ENCODE measurements around the gene MTF1. TPM values are rescaled to one million over a fixed set of nuclear protein-coding genes. Genes with fewer than 3 reads are reported as not detected.
A peak's percentile ranks its signal among the peaks of the same experiment; 100 is the strongest.

Gene MTF1
- total RNA-seq, 3 donors from 2014 or later (not counting 1 experiment from before 2014, with no cell fraction given), result 31.2 to 35.6 (median 32.7) TPM

GRCh38 chr1:37883671-37884070, 24.3 kb upstream of the MTF1 start:
- Histone ChIP-seq H3K27me3 (ENCODE audit: control insufficient read depth, insufficient read depth, low read length) (no peaks in the 10 kb centered on the region), H3K27ac (ENCODE audit: low read length) (no peak overlapping the region), H3K4me3 (ENCODE audit: low read length) (no peak overlapping the region), H3K36me3 (ENCODE audit: control insufficient read depth, insufficient read depth, low read length) (peaks cover 83% of the 10 kb centered on the region), H3K4me1 (ENCODE audit: control insufficient read depth, insufficient read depth, low read length) (no peaks in the 10 kb centered on the region), H3K9me3 (ENCODE audit: control insufficient read depth, insufficient read depth, low read length) (no peaks in the 10 kb centered on the region)
- 41% methylated on average over 5 of the region's 5 CpGs for WGBS (ENCODE audit: insufficient coverage)
- no peaks in the 10 kb centered on the region for H3K27me3 Mint-ChIP-seq (ENCODE audit: low read depth in 2 of 2)
- peaks cover 21% of the 10 kb centered on the region for H3K36me3 Mint-ChIP-seq
- H3K9me3 Mint-ChIP-seq, result no peaks in the 10 kb centered on the region
- DNase-seq, result no peak
- intact Hi-C loops (cut with micrococcal nuclease), result no loop called here
- peak overlapping the region in 1 of 2 donors; percentile 39 for H3K27ac Mint-ChIP-seq
- no peak overlapping the region for H3K4me3 Mint-ChIP-seq
- no peak for ATAC-seq
- no peaks in the 10 kb centered on the region for H3K4me1 Mint-ChIP-seq
- TF ChIP-seq CTCF (IDR thresholded peaks at IDR 0.05), result no peak

- intact Hi-C loops (cut with micrococcal nuclease), result no loop called here
- ATAC-seq, result no peak
Measured at GRCh38 chr1:37879865-37880264, 20.5 kb upstream of the MTF1 start.

GRCh38 chr1:37878071-37878470, 18.7 kb upstream of the MTF1 start:
- no peak overlapping the region for H3K4me3 Mint-ChIP-seq
- H3K27me3 Mint-ChIP-seq (ENCODE audit: low read depth in 2 of 2), result no peaks in the 10 kb centered on the region
- no peaks in the 10 kb centered on the region for H3K27me3 ChIP-seq (ENCODE audit: control insufficient read depth, insufficient read depth, low read length)
- no peak overlapping the region for H3K4me3 ChIP-seq (ENCODE audit: low read length)
- 95% methylated on average over 6 of the region's 6 CpGs for WGBS (ENCODE audit: insufficient coverage)
- peaks cover 5% of the 10 kb centered on the region for H3K36me3 Mint-ChIP-seq
- H3K4me1 Mint-ChIP-seq, result no peaks in the 10 kb centered on the region
- intact Hi-C loops (cut with micrococcal nuclease), result no loop called here
- H3K9me3 Mint-ChIP-seq, result no peaks in the 10 kb centered on the region
- no peak for ATAC-seq
- no peaks in the 10 kb centered on the region for H3K9me3 ChIP-seq (ENCODE audit: control insufficient read depth, insufficient read depth, low read length)
- TF ChIP-seq CTCF (IDR thresholded peaks at IDR 0.05), result no peak
- no peak overlapping the region for H3K27ac ChIP-seq (ENCODE audit: low read length)
- H3K36me3 ChIP-seq (ENCODE audit: control insufficient read depth, insufficient read depth, low read length), result peaks cover 72% of the 10 kb centered on the region
- H3K27ac Mint-ChIP-seq, result no peak overlapping the region
- H3K4me1 ChIP-seq (ENCODE audit: control insufficient read depth, insufficient read depth, low read length), result no peaks in the 10 kb centered on the region
- no peak for DNase-seq

More at GRCh38 chr1:37879865-37880264, 20.5 kb upstream of the MTF1 start:
- no peaks in the 10 kb centered on the region for H3K9me3 Mint-ChIP-seq
- H3K4me3 Mint-ChIP-seq, result no peak overlapping the region
- no peak overlapping the region for H3K27ac ChIP-seq (ENCODE audit: low read length)
- DNase-seq, result no peak
- H3K4me1 Mint-ChIP-seq, result no peaks in the 10 kb centered on the region
- H3K36me3 Mint-ChIP-seq, result no peaks in the 10 kb centered on the region
- H3K27ac Mint-ChIP-seq, result no peak overlapping the region
- peaks cover 72% of the 10 kb centered on the region for H3K36me3 ChIP-seq (ENCODE audit: control insufficient read depth, insufficient read depth, low read length)
- no peaks in the 10 kb centered on the region for H3K4me1 ChIP-seq (ENCODE audit: control insufficient read depth, insufficient read depth, low read length)
- H3K4me3 ChIP-seq (ENCODE audit: low read length), result no peak overlapping the region
- WGBS (ENCODE audit: insufficient coverage), result 95% methylated on average over 3 of the region's 4 CpGs
- no peaks in the 10 kb centered on the region for H3K27me3 Mint-ChIP-seq (ENCODE audit: low read depth in 2 of 2)
- H3K27me3 ChIP-seq (ENCODE audit: control insufficient read depth, insufficient read depth, low read length), result no peaks in the 10 kb centered on the region
- no peaks in the 10 kb centered on the region for H3K9me3 ChIP-seq (ENCODE audit: control insufficient read depth, insufficient read depth, low read length)
- TF ChIP-seq CTCF (IDR thresholded peaks at IDR 0.05), result no peak

- no peaks in the 10 kb centered on the region for H3K9me3 Mint-ChIP-seq
Measured at GRCh38 chr1:37875833-37876232, 16.4 kb upstream of the MTF1 start.

More at GRCh38 chr1:37875833-37876232, 16.4 kb upstream of the MTF1 start:
- Mint-ChIP-seq H3K36me3 (peaks cover 10% of the 10 kb centered on the region), H3K4me1 (no peaks in the 10 kb centered on the region), H3K4me3 (no peak overlapping the region), H3K27ac (no peak overlapping the region), H3K27me3 (ENCODE audit: low read depth in 2 of 2) (no peaks in the 10 kb centered on the region)
- ATAC-seq (no peak), DNase-seq (no peak)
- peaks cover 61% of the 10 kb centered on the region for H3K36me3 ChIP-seq (ENCODE audit: control insufficient read depth, insufficient read depth, low read length)
- WGBS (ENCODE audit: insufficient coverage), result no CpG with 5 or more reads among the region's 1 CpG
- intact Hi-C loops (cut with micrococcal nuclease), result no loop called here
- no peak overlapping the region for H3K4me3 ChIP-seq (ENCODE audit: low read length)
- no peaks in the 10 kb centered on the region for H3K27me3 ChIP-seq (ENCODE audit: control insufficient read depth, insufficient read depth, low read length)
- H3K4me1 ChIP-seq (ENCODE audit: control insufficient read depth, insufficient read depth, low read length), result no peaks in the 10 kb centered on the region
- TF ChIP-seq CTCF (IDR thresholded peaks at IDR 0.05), result no peak
- H3K27ac ChIP-seq (ENCODE audit: low read length), result no peak overlapping the region
- H3K9me3 ChIP-seq (ENCODE audit: control insufficient read depth, insufficient read depth, low read length), result no peaks in the 10 kb centered on the region
